ENCODE measurements around the gene OTULIN. TPM values are rescaled to one million over a fixed set of nuclear protein-coding genes. Genes with fewer than 3 reads are reported as not detected.

Gene OTULIN
- polyA plus RNA-seq, 4 donors = 19.2 to 24.5 (median 23.0) TPM

- DNase-seq (ENCODE audit: low read depth in 4 of 4, low spot score in 3 of 4) = no peak
These were observed 73.5 kb downstream of the OTULIN start for GRCh38 chr5:14738050-14738449.

- DNase-seq (ENCODE audit: low read depth in 4 of 4, low spot score in 3 of 4) = no peak
These were observed 75.0 kb downstream of the OTULIN start for GRCh38 chr5:14739538-14739937.

GRCh38 chr5:14739981-14740380 lies 75.5 kb downstream of the OTULIN start:
- DNase-seq (ENCODE audit: low read depth in 4 of 4, low spot score in 3 of 4) = no peak

GRCh38 chr5:14741131-14741530 lies 76.6 kb downstream of the OTULIN start:
- no peak for DNase-seq (ENCODE audit: low read depth in 4 of 4, low spot score in 3 of 4)

GRCh38 chr5:14741801-14742440 lies 77.4 kb downstream of the OTULIN start:
- DNase-seq (ENCODE audit: low read depth in 4 of 4, low spot score in 3 of 4) = peak in 1 of 4 donors; percentile 26

- DNase-seq (ENCODE audit: low read depth in 4 of 4, low spot score in 3 of 4) = no peak
These were observed 78.0 kb downstream of the OTULIN start for GRCh38 chr5:14742498-14742897.

GRCh38 chr5:14743601-14744295 lies 79.2 kb downstream of the OTULIN start:
- DNase-seq (ENCODE audit: low read depth in 4 of 4, low spot score in 3 of 4) = no peak

- DNase-seq (ENCODE audit: low read depth in 4 of 4, low spot score in 3 of 4) = no peak
These were observed 80.0 kb downstream of the OTULIN start for GRCh38 chr5:14744296-14745187.

GRCh38 chr5:14745188-14745563 lies 80.7 kb downstream of the OTULIN start:
- DNase-seq (ENCODE audit: low read depth in 4 of 4, low spot score in 3 of 4) = no peak

GRCh38 chr5:14745753-14746152 lies 81.2 kb downstream of the OTULIN start:
- no peak for DNase-seq (ENCODE audit: low read depth in 4 of 4, low spot score in 3 of 4)

GRCh38 chr5:14748180-14748900 lies 83.8 kb downstream of the OTULIN start:
- no peak for DNase-seq (ENCODE audit: low read depth in 4 of 4, low spot score in 3 of 4)

Other genes starting within 250 kb of the OTULIN start
- gene OTULINL, start 82.9 kb upstream of the OTULIN start, polyA plus RNA-seq (ENCODE audit: insufficient read length in 4 of 4) = 10 to 100 TPM; 11.7 to 13.0 (median 12.5) TPM
- gene ANKH, start 207.1 kb downstream of the OTULIN start, polyA plus RNA-seq (ENCODE audit: insufficient read length in 4 of 4) = 10 to 100 TPM; 12.3 to 21.0 (median 13.9) TPM